Esophagus squamous epithelium (tissue), 4 donors: ENCODE results near the gene RFLNA.

Source experiments
- CTCF ChIP-seq, 6 experiments: fragments of 450-650 bp in 4 of 6; fragments of 200-600 bp in 2 of 6; sonication (generic) in 2 of 6; IDR thresholded peaks; one replicate each; pipeline ENCODE4 v1.5.1; 2016 to 2019; ENCODE audit warnings: antibody characterized with exemption in 6 of 6, mild to moderate bottlenecking in 4 of 6, moderate library complexity in 4 of 6
- POLR2A ChIP-seq, 4 donors: fragments of 450-650 bp; IDR thresholded peaks; one replicate each; pipeline ENCODE4 v1.6.1; 2017; ENCODE audit warnings: antibody characterized with exemption in 4 of 4, mild to moderate bottlenecking in 4 of 4, moderate library complexity in 3 of 4

GRCh38 chr12:124324803-124325705 is 30.2 kb downstream of the RFLNA start:
- TF ChIP-seq POLR2A (IDR thresholded peaks at IDR 0.05) (no peak), CTCF (IDR thresholded peaks at IDR 0.05) (no peak)
